ENCODE results near the gene HELZ. TPM values are rescaled to one million over a fixed set of nuclear protein-coding genes. Genes with fewer than 3 reads are reported as not detected.
"Not testable (repeated sequence)": the region's sequence is repeated elsewhere in the genome, so short reads cannot be mapped to it uniquely, and the experiment has no call there.

The HELZ gene
- total and polyA plus RNA-seq, 2 donors (not counting 1 experiment from before 2014, with no cell fraction given) = 18.9 to 28.1 TPM

- H3K27ac ChIP-seq (ENCODE audit: insufficient read depth, low read length) = no peak overlapping the region
- TF ChIP-seq, protein P1, sequence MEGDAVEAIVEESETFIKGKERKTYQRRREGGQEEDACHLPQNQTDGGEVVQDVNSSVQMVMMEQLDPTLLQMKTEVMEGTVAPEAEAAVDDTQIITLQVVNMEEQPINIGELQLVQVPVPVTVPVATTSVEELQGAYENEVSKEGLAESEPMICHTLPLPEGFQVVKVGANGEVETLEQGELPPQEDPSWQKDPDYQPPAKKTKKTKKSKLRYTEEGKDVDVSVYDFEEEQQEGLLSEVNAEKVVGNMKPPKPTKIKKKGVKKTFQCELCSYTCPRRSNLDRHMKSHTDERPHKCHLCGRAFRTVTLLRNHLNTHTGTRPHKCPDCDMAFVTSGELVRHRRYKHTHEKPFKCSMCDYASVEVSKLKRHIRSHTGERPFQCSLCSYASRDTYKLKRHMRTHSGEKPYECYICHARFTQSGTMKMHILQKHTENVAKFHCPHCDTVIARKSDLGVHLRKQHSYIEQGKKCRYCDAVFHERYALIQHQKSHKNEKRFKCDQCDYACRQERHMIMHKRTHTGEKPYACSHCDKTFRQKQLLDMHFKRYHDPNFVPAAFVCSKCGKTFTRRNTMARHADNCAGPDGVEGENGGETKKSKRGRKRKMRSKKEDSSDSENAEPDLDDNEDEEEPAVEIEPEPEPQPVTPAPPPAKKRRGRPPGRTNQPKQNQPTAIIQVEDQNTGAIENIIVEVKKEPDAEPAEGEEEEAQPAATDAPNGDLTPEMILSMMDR (conservative IDR thresholded peaks at IDR 0.05 in 1 of 2, IDR thresholded peaks at IDR 0.05 in 1 of 2; ENCODE audit: low read depth in 1 of 2, low read length in 2 of 2) = no peak
- no peak for TF ChIP-seq EZH2 (IDR thresholded peaks at IDR 0.05; ENCODE audit: low read length, missing control alignments)
- no peaks in the 10 kb centered on the region for H3K36me3 ChIP-seq (ENCODE audit: control insufficient read depth, insufficient read depth, low read length)
- H4K20me1 ChIP-seq (ENCODE audit: control insufficient read depth, extremely low read depth, insufficient read depth, low read length) = no peaks in the 10 kb centered on the region
- peaks cover 3% of the 10 kb centered on the region for H3K4me1 ChIP-seq (ENCODE audit: control insufficient read depth, extremely low read depth, insufficient read depth, low read length)
- H3K4me2 ChIP-seq (ENCODE audit: extremely low read depth, insufficient read depth, low read length) = no peak overlapping the region
- no peaks in the 10 kb centered on the region for H3K79me2 ChIP-seq (ENCODE audit: control insufficient read depth, insufficient read depth, low read length)
- no peak overlapping the region for H2AFZ ChIP-seq (ENCODE audit: low read length)
- H3K4me3 ChIP-seq (replicated peaks in 1 of 4; ENCODE audit: control extremely low read depth in 1 of 4, insufficient read depth in 1 of 4, low read depth in 3 of 4, low read length in 4 of 4) = no peak overlapping the region
- no peaks in the 10 kb centered on the region for H3K27me3 ChIP-seq (ENCODE audit: control insufficient read depth, insufficient read depth, low read length)
- H3K9me3 ChIP-seq (ENCODE audit: control insufficient read depth, insufficient read depth, low read depth, low read length) = no peaks in the 10 kb centered on the region
- H3K9ac ChIP-seq (ENCODE audit: insufficient read depth, low read length) = no peak overlapping the region
- DNase-seq (ENCODE audit: low read depth in 2 of 2) = no peak
These were observed 148.4 kb downstream of the HELZ start for GRCh38 chr17:67096609-67097008.

DNA sequence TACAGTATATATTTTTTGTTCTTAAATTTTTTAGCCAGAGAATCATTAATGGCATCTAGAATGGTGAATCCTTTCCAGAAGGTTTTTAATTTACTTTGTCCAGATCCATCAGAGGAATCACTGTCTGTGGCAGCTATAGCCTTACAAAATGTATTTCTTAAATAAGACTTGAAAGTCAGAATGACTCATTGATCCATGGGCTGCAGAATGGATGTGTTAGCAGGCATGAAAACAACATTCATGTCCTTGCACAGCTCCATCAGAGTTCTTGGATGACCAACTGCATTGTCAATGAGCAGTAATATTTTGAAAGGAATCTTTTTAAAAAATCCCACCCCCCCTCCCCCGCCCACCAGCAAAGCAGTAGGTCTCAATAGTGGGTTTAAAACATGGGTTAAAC lies 149.2 kb downstream of the HELZ start:
- Histone ChIP-seq H3K27me3 (ENCODE audit: control insufficient read depth, insufficient read depth, low read length) (no peaks in the 10 kb centered on the region), H3K4me3 (replicated peaks in 1 of 4; ENCODE audit: control extremely low read depth in 1 of 4, insufficient read depth in 1 of 4, low read depth in 3 of 4, low read length in 4 of 4) (no peak overlapping the region), H3K9me3 (ENCODE audit: control insufficient read depth, insufficient read depth, low read depth, low read length) (no peaks in the 10 kb centered on the region), H3K9ac (ENCODE audit: insufficient read depth, low read length) (no peak overlapping the region), H2AFZ (ENCODE audit: low read length) (no peak overlapping the region), H3K36me3 (ENCODE audit: control insufficient read depth, insufficient read depth, low read length) (no peaks in the 10 kb centered on the region), H3K4me1 (ENCODE audit: control insufficient read depth, extremely low read depth, insufficient read depth, low read length) (peaks cover 3% of the 10 kb centered on the region), H4K20me1 (ENCODE audit: control insufficient read depth, extremely low read depth, insufficient read depth, low read length) (no peaks in the 10 kb centered on the region), H3K79me2 (ENCODE audit: control insufficient read depth, insufficient read depth, low read length) (no peaks in the 10 kb centered on the region), H3K4me2 (ENCODE audit: extremely low read depth, insufficient read depth, low read length) (no peak overlapping the region), H3K27ac (ENCODE audit: insufficient read depth, low read length) (peak overlapping the region; percentile 21)
- TF ChIP-seq EZH2 (IDR thresholded peaks at IDR 0.05; ENCODE audit: low read length, missing control alignments) = no peak
- TF ChIP-seq, protein P1 (conservative IDR thresholded peaks at IDR 0.05 in 1 of 2, IDR thresholded peaks at IDR 0.05 in 1 of 2; ENCODE audit: low read depth in 1 of 2, low read length in 2 of 2) = no peak
- DNase-seq (ENCODE audit: low read depth in 2 of 2) = peak; percentile 50 to 67

DNA sequence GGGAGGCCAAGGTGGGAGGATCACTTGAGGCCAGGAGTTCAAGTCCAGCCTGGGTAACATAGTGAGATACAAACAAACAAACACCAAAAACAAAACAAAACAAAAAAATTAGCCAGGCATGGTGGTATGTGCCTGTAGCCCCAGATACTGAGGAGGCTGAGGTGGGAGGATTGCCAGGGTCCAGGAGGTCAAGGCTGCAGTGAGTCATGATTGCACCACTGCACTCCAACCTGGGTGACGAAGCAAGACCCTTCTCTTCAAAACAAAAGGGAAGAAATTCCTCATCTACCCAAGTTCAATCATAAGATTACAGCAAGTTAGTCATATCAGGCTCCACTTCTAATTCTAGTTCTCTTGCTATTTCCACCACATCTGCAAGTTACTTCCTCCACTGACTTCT lies 149.7 kb downstream of the HELZ start:
- H3K79me2 ChIP-seq (ENCODE audit: control insufficient read depth, insufficient read depth, low read length); H3K4me2 ChIP-seq (ENCODE audit: extremely low read depth, insufficient read depth, low read length); H3K9ac ChIP-seq (ENCODE audit: insufficient read depth, low read length); H3K9me3 ChIP-seq (ENCODE audit: control insufficient read depth, insufficient read depth, low read depth, low read length); H3K27me3 ChIP-seq (ENCODE audit: control insufficient read depth, insufficient read depth, low read length); H4K20me1 ChIP-seq (ENCODE audit: control insufficient read depth, extremely low read depth, insufficient read depth, low read length); H3K4me1 ChIP-seq (ENCODE audit: control insufficient read depth, extremely low read depth, insufficient read depth, low read length); H2AFZ ChIP-seq (ENCODE audit: low read length); H3K36me3 ChIP-seq (ENCODE audit: control insufficient read depth, insufficient read depth, low read length); H3K4me3 ChIP-seq (replicated peaks in 1 of 4; ENCODE audit: control extremely low read depth in 1 of 4, insufficient read depth in 1 of 4, low read depth in 3 of 4, low read length in 4 of 4): not testable (repeated sequence)
- peak overlapping the region; percentile 21 for H3K27ac ChIP-seq (ENCODE audit: insufficient read depth, low read length)
- peak; percentile 73 to 81 for DNase-seq (ENCODE audit: low read depth in 2 of 2)

All from fibroblast of lung (primary cell).